Testis (tissue), 3 donors: ENCODE results near the gene PPP2CA. TPM values are rescaled to one million over a fixed set of nuclear protein-coding genes. Genes with fewer than 3 reads are reported as not detected.

Source experiments
- DNase-seq: peaks from one replicate; pipeline ENCODE4 v3.0.0-alpha.2; 2019
- H3K27ac ChIP-seq, 2 donors: fragments of 200-600 bp; sonication (generic); one replicate each; pipeline ENCODE4 v1.5.1; 2019
- H3K27me3 ChIP-seq: fragments of 200-600 bp; sonication (generic); one replicate; pipeline ENCODE4 v1.5.1; 2019
- H3K36me3 ChIP-seq: fragments of 200-600 bp; sonication (generic); one replicate; pipeline ENCODE4 v1.5.1; 2017; ENCODE audit warnings: low read depth; ENCODE audit errors: missing control alignments
- H3K4me1 ChIP-seq: fragments of 200-600 bp; sonication (generic); one replicate; pipeline ENCODE4 v1.5.1; 2019
- H3K4me3 ChIP-seq, 2 donors: fragments of 200-600 bp; sonication (generic); one replicate each; pipeline ENCODE4 v1.5.1; 2017 to 2019
- H3K9me3 ChIP-seq: fragments of 200-600 bp; sonication (generic); one replicate; pipeline ENCODE4 v1.5.1; 2017
- POLR2A ChIP-seq: fragments of 450-650 bp; IDR thresholded peaks from one replicate; pipeline ENCODE4 v1.6.1; 2017; ENCODE audit warnings: antibody characterized with exemption, mild to moderate bottlenecking, moderate library complexity
- WGBS, 2 donors: methylation state at CpG; one replicate each; pipeline ENCODE4 v1.1.5; 2018; 5-methylcytosine and 5-hydroxymethylcytosine counted together
- intact Hi-C: fragments of 100-400 bp; cut with DNase I; formaldehyde crosslinking; loops from one replicate; pipeline ENCODE4 v1.15.1; 2023; ENCODE audit warnings: low total_unique reads
- microRNA-seq, 2 donors: library from miRNA; unstranded; fragments of <30 nt; microRNA quantifications; one replicate each; pipeline ENCODE4, GENCODE V29; 2016; ENCODE audit warnings: borderline number of aligned reads in 2 of 2, borderline replicate concordance in 1 of 2
- polyA plus RNA-seq: library from polyadenylated mRNA; stranded (reverse); fragments of 350-450 nt; fragmentation: Illumina TruSeq; extraction: RNeasy Lipid Tissue Mini Kit (QIAGEN cat#74804); gene quantifications from one replicate; pipeline ENCODE4 v1.2.3, GENCODE V29; 2014; ENCODE audit warnings: low read depth, low replicate concordance; ENCODE audit not compliant: insufficient read depth
- small RNA-seq, 2 donors: library from RNA; depleted of rRNA; stranded (forward); fragments of <200 nt; gene quantifications; one replicate each; pipeline ENCODE3, GENCODE V24; 2016
- total RNA-seq, 2 donors: library from RNA; depleted of rRNA; stranded (reverse); fragments of >200 nt; gene quantifications; one replicate each; pipeline ENCODE4 v1.2.3, GENCODE V29; 2016
- TF ChIP-seq, protein P1 (sequence below), 3 experiments: fragments of 450-650 bp in 2 of 3; fragments of 200-600 bp in 1 of 3; sonication (generic) in 1 of 3; IDR thresholded peaks; one replicate each; pipeline ENCODE4 v1.5.1; 2016 to 2019; ENCODE audit warnings: antibody characterized with exemption in 3 of 3, mild to moderate bottlenecking in 2 of 3, moderate library complexity in 1 of 3

The PPP2CA gene
- total and polyA plus RNA-seq, 3 donors from 2014 or later = 105 to 214 (median 125) TPM

DNA sequence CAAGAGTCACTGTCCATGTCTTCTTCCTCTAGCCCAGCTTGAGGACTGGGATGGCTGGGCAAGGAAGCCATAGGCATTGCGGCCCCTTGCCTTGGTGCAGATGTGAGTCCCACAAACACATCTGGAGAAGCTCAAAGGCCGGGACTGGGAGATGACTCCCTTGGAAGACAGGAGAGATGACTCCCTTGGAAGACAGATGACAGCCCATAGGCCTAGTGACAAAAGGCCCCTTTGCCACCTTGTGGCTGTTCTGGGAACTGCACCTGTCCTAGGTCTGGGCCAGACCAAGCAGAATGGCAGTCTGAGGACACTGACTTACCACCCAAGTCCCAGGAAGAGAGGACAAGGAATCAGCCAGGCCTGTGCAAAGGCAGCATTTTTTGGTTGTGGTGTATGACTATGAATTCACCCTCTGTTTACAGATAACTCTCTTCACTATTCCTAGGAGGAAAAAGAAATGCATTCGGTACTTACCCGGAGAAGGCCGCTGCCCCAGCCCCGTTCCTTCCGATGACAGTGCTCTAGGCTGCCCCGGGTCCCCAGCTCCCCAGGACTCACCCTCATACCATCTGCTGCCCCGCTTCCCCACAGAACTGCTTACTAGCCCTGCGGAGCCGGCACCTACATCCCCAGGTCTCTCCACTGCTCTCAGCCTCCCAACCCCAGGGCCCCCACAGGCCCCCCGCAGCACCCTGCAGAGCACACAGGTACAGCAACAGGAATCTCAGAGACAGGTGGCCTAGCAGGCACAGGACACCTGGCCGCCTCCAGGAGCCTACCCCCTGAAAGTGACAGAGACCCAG, 79.9 kb downstream of the PPP2CA start:
- intact Hi-C loops = no loop called here
- no peaks in the 10 kb centered on the region for H3K27me3 ChIP-seq
- 87 to 88% methylated on average over 12 to 13 of the region's 13 CpGs for WGBS, 2 donors
- H3K36me3 ChIP-seq = peaks cover 4% of the 10 kb centered on the region
- no peak overlapping the region for H3K4me3 ChIP-seq
- DNase-seq = peak; percentile 89
- peaks cover 32% of the 10 kb centered on the region for H3K4me1 ChIP-seq
- TF ChIP-seq, protein P1, sequence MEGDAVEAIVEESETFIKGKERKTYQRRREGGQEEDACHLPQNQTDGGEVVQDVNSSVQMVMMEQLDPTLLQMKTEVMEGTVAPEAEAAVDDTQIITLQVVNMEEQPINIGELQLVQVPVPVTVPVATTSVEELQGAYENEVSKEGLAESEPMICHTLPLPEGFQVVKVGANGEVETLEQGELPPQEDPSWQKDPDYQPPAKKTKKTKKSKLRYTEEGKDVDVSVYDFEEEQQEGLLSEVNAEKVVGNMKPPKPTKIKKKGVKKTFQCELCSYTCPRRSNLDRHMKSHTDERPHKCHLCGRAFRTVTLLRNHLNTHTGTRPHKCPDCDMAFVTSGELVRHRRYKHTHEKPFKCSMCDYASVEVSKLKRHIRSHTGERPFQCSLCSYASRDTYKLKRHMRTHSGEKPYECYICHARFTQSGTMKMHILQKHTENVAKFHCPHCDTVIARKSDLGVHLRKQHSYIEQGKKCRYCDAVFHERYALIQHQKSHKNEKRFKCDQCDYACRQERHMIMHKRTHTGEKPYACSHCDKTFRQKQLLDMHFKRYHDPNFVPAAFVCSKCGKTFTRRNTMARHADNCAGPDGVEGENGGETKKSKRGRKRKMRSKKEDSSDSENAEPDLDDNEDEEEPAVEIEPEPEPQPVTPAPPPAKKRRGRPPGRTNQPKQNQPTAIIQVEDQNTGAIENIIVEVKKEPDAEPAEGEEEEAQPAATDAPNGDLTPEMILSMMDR (IDR thresholded peaks at IDR 0.05) = peak; percentile 89 to 96 (median 90)
- no peak for TF ChIP-seq POLR2A
- no peaks in the 10 kb centered on the region for H3K9me3 ChIP-seq
- H3K27ac ChIP-seq = no peak overlapping the region

- Histone ChIP-seq H3K4me1 (peaks cover 24% of the 10 kb centered on the region), H3K27ac (no peak overlapping the region), H3K9me3 (no peaks in the 10 kb centered on the region), H3K4me3 (no peak overlapping the region), H3K36me3 (no peaks in the 10 kb centered on the region), H3K27me3 (no peaks in the 10 kb centered on the region)
- no peak for TF ChIP-seq POLR2A
- TF ChIP-seq, protein P1 (IDR thresholded peaks at IDR 0.05) = no peak
- intact Hi-C loops = no loop called here
- 77 to 82% methylated on average over 1 of the region's 1 CpG for whole genome bisulfite sequencing, 2 donors
- peak; percentile 9 for DNase-seq
Measured at GRCh38 chr5:134145041-134145757, 80.7 kb downstream of the PPP2CA start.

Small RNA genes within 50 kb of the gene (microRNA-seq; reads per million reads assigned to microRNA genes)
- 2.8 to 3.5 reads per million in 2 donors for gene MIR3661

Small RNA genes within 50 kb of the gene (small RNA-seq; reads per million reads assigned to genes)
- gene MIR3661 = 0 reads per million in 2 donors

Other genes with a start within 250 kb of the PPP2CA start
- gene VDAC1, start 221.1 kb downstream of the PPP2CA start, total RNA-seq = 100 to 1,000 TPM; 127 to 151 TPM
- gene VDAC1, start 221.1 kb downstream of the PPP2CA start, polyA plus RNA-seq = 88.4 TPM
- 10 to 100 TPM; 15.2 to 16.1 TPM for gene TCF7, start 111.4 kb downstream of the PPP2CA start, total RNA-seq
- 9.9 TPM for gene TCF7, start 111.4 kb downstream of the PPP2CA start, polyA plus RNA-seq
- 100 to 1,000 TPM; 336 to 459 TPM for gene SKP1, start 49.1 kb downstream of the PPP2CA start, total RNA-seq
- gene SKP1, start 49.1 kb downstream of the PPP2CA start, polyA plus RNA-seq = 919 TPM
- 10 to 100 TPM in 1 of 2 donors, 1 to 10 TPM in 1; 9.7 to 20.3 TPM for gene CDKL3, start 141.1 kb upstream of the PPP2CA start, total RNA-seq
- 23.4 TPM for gene CDKL3, start 141.1 kb upstream of the PPP2CA start, polyA plus RNA-seq
- gene UBE2B, start 145.5 kb upstream of the PPP2CA start, total RNA-seq = 10 to 100 TPM; 70.9 to 87.4 TPM
- 95.6 TPM for gene UBE2B, start 145.5 kb upstream of the PPP2CA start, polyA plus RNA-seq
- 10 to 100 TPM; 36.0 to 42.6 TPM for gene CDKN2AIPNL, start 185.8 kb upstream of the PPP2CA start, total RNA-seq
- 37.1 TPM for gene CDKN2AIPNL, start 185.8 kb upstream of the PPP2CA start, polyA plus RNA-seq